Fibroblast of lung (primary cell): Measurements from ENCODE around the gene IL1RN. TPM values are rescaled to one million over a fixed set of nuclear protein-coding genes. Genes with fewer than 3 reads are reported as not detected.

ENCODE experiments used
- DNase-seq, 2 donors: peaks; one replicate each; pipeline versions ENCODE4 v3.0.0 to v3.0.0-alpha.2; 2010; ENCODE audit warnings: low read depth in 2 of 2
- H2AFZ ChIP-seq: 2 replicates; pipeline ENCODE4 v1.5.1; 2012; ENCODE audit warnings: low read length, control low read depth, inconsistent platforms
- H3K27ac ChIP-seq: 2 replicates; pipeline ENCODE4 v1.5.1; 2011; ENCODE audit warnings: low read length, control low read depth; ENCODE audit not compliant: insufficient read depth
- H3K27me3 ChIP-seq: 2 replicates; pipeline ENCODE4 v1.5.1; 2011; ENCODE audit warnings: mild to moderate bottlenecking, low read length; ENCODE audit not compliant: control insufficient read depth, insufficient read depth
- H3K36me3 ChIP-seq: 2 replicates; pipeline ENCODE4 v1.5.1; 2011; ENCODE audit warnings: low read length; ENCODE audit not compliant: control insufficient read depth, insufficient read depth
- H3K4me1 ChIP-seq: 2 replicates; pipeline ENCODE4 v1.5.1; 2011; ENCODE audit warnings: low read length; ENCODE audit not compliant: control insufficient read depth, insufficient read depth; ENCODE audit errors: extremely low read depth
- H3K4me2 ChIP-seq: 2 replicates; pipeline ENCODE4 v1.5.1; 2011; ENCODE audit warnings: low read length, control low read depth; ENCODE audit not compliant: insufficient read depth; ENCODE audit errors: extremely low read depth
- H3K4me3 ChIP-seq, 4 experiments: fragments of 200-600 bp in 1 of 4; sonication (generic) in 1 of 4; replicated peaks in 1 of 4; 2 replicates each; pipeline ENCODE4 v1.5.1; 2011 to 2016; ENCODE audit warnings: low read length in 4 of 4, low read depth in 3 of 4, mild to moderate bottlenecking in 3 of 4, control low read depth in 2 of 4, inconsistent platforms in 1 of 4, mixed read lengths in 1 of 4; ENCODE audit not compliant: insufficient read depth in 1 of 4; ENCODE audit errors: control extremely low read depth in 1 of 4
- H3K79me2 ChIP-seq: 2 replicates; pipeline ENCODE4 v1.5.1; 2012; ENCODE audit warnings: mild to moderate bottlenecking, low read length, inconsistent platforms; ENCODE audit not compliant: control insufficient read depth, insufficient read depth
- H3K9ac ChIP-seq: 2 replicates; pipeline ENCODE4 v1.5.1; 2011; ENCODE audit warnings: mild to moderate bottlenecking, low read length, control low read depth; ENCODE audit not compliant: insufficient read depth
- H3K9me3 ChIP-seq: 2 replicates; pipeline ENCODE4 v1.5.1; 2012; ENCODE audit warnings: low read depth, low read length; ENCODE audit not compliant: control insufficient read depth, insufficient read depth
- H4K20me1 ChIP-seq: 2 replicates; pipeline ENCODE4 v1.5.1; 2011; ENCODE audit warnings: low read length; ENCODE audit not compliant: control insufficient read depth, insufficient read depth; ENCODE audit errors: extremely low read depth
- CTCF ChIP-seq, 2 donors: IDR thresholded peaks in 1 of 2; conservative IDR thresholded peaks in 1 of 2; 1 replicate in 1 of 2; 2 replicates in 1 of 2; pipeline ENCODE4 v1.5.1; 2011 to 2012; ENCODE audit warnings: low read length in 2 of 2, control low read depth in 1 of 2, inconsistent platforms in 1 of 2, low read depth in 1 of 2, mild to moderate bottlenecking in 1 of 2
- EZH2 ChIP-seq: IDR thresholded peaks from 2 replicates; pipeline ENCODE4 v1.5.1; 2012; ENCODE audit warnings: low read length, control low read depth, mild to moderate bottlenecking; ENCODE audit errors: missing control alignments
- polyA plus RNA-seq, 2 donors: library from polyadenylated mRNA; depleted of rRNA in 1 of 2; stranded (reverse) in 1 of 2; unstranded in 1 of 2; fragments of >200 nt; gene quantifications; 2 replicates each; pipeline ENCODE4 v1.2.1, GENCODE V29; 2011 to 2012; ENCODE audit warnings: missing spikeins in 1 of 2
- total RNA-seq: library from RNA; depleted of rRNA; stranded (reverse); fragments of >200 nt; gene quantifications from 2 replicates; pipeline ENCODE4 v1.2.1, GENCODE V29; 2014

The IL1RN gene
- total and polyA plus RNA-seq, 2 donors (not counting 1 experiment from before 2014, with no cell fraction given): 0.06 TPM; not detected in 1

GRCh38 chr2:113112871-113113270 is 14.5 kb upstream of the IL1RN start:
- Histone ChIP-seq H3K4me1 (no peaks in the 10 kb centered on the region), H4K20me1 (no peaks in the 10 kb centered on the region), H3K27ac (no peak overlapping the region), H3K36me3 (no peaks in the 10 kb centered on the region), H3K27me3 (no peaks in the 10 kb centered on the region), H3K4me2 (no peak overlapping the region), H3K9me3 (no peaks in the 10 kb centered on the region), H3K4me3 (no peak overlapping the region), H3K79me2 (no peaks in the 10 kb centered on the region), H2AFZ (no peak overlapping the region), H3K9ac (no peak overlapping the region)
- TF ChIP-seq CTCF (conservative IDR thresholded peaks at IDR 0.05 in 1 of 2, IDR thresholded peaks at IDR 0.05 in 1 of 2; ENCODE audit: low read depth in 1 of 2, low read length in 2 of 2) (no peak), EZH2 (no peak)
- DNase-seq: no peak

- no peaks in the 10 kb centered on the region for H3K27me3 ChIP-seq
- H3K4me1 ChIP-seq: no peaks in the 10 kb centered on the region
- H3K4me2 ChIP-seq: no peak overlapping the region
- no peaks in the 10 kb centered on the region for H4K20me1 ChIP-seq
- H3K4me3 ChIP-seq: no peak overlapping the region
- no peak for DNase-seq
- H3K27ac ChIP-seq: no peak overlapping the region
- H3K9me3 ChIP-seq: no peaks in the 10 kb centered on the region
- TF ChIP-seq CTCF (conservative IDR thresholded peaks at IDR 0.05 in 1 of 2, IDR thresholded peaks at IDR 0.05 in 1 of 2; ENCODE audit: low read depth in 1 of 2, low read length in 2 of 2): no peak
- no peak for TF ChIP-seq EZH2
- no peak overlapping the region for H3K9ac ChIP-seq
- H3K79me2 ChIP-seq: no peaks in the 10 kb centered on the region
- H2AFZ ChIP-seq: no peak overlapping the region
- H3K36me3 ChIP-seq: no peaks in the 10 kb centered on the region
Measured at GRCh38 chr2:113113807-113114206, 13.6 kb upstream of the IL1RN start.

- no peak overlapping the region for H3K9ac ChIP-seq
- no peaks in the 10 kb centered on the region for H4K20me1 ChIP-seq
- no peaks in the 10 kb centered on the region for H3K4me1 ChIP-seq
- no peak for DNase-seq
- H3K9me3 ChIP-seq: no peaks in the 10 kb centered on the region
- H3K4me3 ChIP-seq: no peak overlapping the region
- H3K27ac ChIP-seq: no peak overlapping the region
- TF ChIP-seq EZH2 (no peak), CTCF (conservative IDR thresholded peaks at IDR 0.05 in 1 of 2, IDR thresholded peaks at IDR 0.05 in 1 of 2; ENCODE audit: low read depth in 1 of 2, low read length in 2 of 2) (no peak)
- H3K79me2 ChIP-seq: no peaks in the 10 kb centered on the region
- no peak overlapping the region for H2AFZ ChIP-seq
- no peaks in the 10 kb centered on the region for H3K36me3 ChIP-seq
- H3K27me3 ChIP-seq: no peaks in the 10 kb centered on the region
- H3K4me2 ChIP-seq: no peak overlapping the region
Measured at GRCh38 chr2:113114224-113114945, 13.0 kb upstream of the IL1RN start.
